GM11168 (cell line): ENCODE measurements around the gene METTL18.
"Not testable (repeated sequence)": the region's sequence is repeated elsewhere in the genome, so short reads cannot be mapped to it uniquely, and the experiment has no call there.

Source experiments
- in situ Hi-C: fragments of 300-500 bp; cut with MboI; formaldehyde crosslinking; loops from one replicate; pipeline ENCODE4 v1.12.0; 2022; ENCODE audit warnings: low sequenced_read_pairs; ENCODE audit not compliant: unreplicated experiment

METTL18 gene

DNA sequence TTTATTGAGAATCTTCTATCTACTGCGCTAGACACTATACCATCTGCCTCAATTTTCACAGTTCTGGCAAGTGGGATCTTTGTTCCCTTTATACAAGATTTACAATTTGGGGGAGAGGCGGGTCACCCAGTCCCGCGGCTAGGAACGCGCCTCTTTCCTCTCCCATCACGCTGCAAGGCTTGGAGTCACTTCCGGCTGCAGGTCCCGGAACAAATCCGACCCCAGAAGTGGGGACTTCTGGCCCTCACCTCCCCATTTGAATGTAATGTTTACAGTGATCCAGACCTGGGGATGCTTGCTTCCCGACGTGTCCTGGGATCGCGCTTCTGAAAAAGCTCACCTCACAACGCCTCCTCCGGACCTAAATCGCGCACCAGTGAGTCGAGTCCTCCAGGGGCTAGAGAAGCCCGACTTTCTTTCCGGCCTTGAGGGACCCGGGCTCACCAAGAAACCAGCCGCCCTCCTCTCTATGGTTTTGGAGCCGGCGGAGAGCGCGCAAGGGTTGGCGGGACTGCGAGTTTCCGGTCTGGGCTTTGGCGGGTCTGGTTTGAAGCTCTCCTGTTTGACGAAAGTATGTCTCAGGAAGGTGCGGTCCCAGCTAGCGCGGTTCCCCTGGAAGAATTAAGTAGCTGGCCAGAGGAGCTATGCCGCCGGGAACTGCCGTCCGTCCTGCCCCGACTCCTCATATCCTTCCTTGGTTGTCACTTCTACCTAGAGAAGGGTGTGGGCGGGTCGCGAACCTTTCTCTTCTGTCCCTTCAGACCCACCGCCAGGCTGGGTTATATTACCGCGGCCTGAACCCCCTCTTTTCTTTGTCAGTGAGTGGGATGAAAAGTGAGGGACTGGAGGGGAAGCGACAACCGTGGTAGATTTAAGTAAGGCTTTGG is at the start of gene METTL18:
Gene METTL18, minus strand, starts transcription at position 378 of the 887 bp plus-strand sequence. CDS start 1,212 bp downstream, outside the sequence.
- in situ Hi-C loops, result no loop called here

GRCh38 chr1:169838942-169839341 is 44.2 kb upstream of the METTL18 start:
- in situ Hi-C loops, result no loop called here

GRCh38 chr1:169836198-169836597 is 41.5 kb upstream of the METTL18 start:
- in situ Hi-C loops, result no loop called here

- in situ Hi-C loops, result no loop called here
Observed at GRCh38 chr1:169835647-169836046, 40.9 kb upstream of the METTL18 start.

DNA sequence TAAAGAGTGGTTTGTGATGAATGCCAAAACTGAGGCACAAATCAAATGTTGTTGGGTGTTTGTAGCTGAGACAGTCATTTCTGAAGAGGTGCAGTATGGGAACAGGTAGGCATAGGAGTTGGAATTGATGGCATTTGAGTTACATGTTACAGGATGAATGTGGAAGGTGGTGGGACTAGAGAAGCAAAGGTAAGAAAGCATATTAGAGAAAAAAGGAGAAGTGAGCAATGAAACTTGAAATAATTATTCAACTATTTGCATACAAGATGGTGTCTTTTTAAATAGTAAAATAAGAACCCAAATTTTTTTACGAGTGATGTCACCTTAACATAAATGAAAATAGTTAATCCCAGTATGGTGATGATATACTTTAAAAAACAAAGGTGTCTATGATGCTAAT is 40.2 kb upstream of the METTL18 start:
- in situ Hi-C loops, result no loop called here

DNA sequence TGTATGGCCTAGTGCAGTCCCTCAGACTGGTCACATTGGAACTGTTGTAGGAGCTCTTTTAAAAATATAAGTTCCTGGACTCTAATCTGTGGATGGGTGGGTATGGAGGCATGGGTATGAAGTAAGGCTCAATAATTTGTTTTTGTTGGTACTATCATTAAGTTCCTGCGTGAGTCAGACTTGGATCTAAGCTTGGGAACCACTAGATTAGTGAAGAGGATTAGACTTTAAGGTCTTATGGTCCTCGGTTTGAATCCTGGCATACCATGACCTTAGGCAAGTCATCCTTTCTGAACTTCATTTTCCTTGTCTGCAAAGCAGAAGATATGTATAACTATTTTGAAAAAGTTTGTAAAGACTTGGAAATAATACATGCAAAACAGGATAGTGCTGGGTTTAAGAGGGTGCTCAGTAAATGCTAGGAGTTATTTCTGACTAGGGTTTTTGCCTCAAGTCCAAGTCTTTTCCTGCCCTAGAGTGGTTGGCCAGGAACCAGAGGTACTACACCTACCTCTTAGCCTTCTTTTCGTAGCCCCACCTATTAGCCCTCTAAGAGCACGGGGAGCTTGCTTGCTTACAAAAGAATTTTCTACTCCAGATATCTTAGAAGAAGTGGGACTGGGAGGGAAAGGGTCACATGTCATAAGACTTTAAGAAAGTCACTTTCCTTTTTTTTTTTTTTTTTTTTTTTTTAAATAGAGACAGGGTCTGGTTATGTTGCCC is 38.6 kb upstream of the METTL18 start:
- in situ Hi-C loops, result no loop called here

GRCh38 chr1:169829671-169830070 is 35.0 kb upstream of the METTL18 start:
- in situ Hi-C loops, result no loop called here

DNA sequence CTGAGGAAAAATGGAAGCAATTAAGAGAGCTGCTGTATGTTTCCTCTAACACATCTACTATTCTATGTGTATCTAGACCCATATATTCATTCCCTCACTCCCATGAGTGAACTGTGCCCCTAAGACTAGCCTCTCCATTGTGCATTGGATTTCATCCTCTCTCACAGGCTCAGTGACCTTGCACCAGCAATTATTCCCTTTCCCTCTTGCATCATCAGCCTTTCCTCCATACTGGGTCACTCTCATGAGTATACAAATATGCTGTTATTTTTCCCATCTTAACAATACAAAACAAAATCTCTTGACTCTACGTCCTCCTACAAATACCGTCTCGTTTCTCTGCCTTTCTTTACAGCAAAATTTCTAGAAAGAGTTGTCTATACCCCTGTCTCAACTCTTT is 29.4 kb upstream of the METTL18 start:
- in situ Hi-C loops, result no loop called here

GRCh38 chr1:169821500-169821899 is 26.8 kb upstream of the METTL18 start:
- in situ Hi-C loops, result no loop called here

GRCh38 chr1:169816617-169817016 is 21.9 kb upstream of the METTL18 start:
- in situ Hi-C loops, result no loop called here

DNA sequence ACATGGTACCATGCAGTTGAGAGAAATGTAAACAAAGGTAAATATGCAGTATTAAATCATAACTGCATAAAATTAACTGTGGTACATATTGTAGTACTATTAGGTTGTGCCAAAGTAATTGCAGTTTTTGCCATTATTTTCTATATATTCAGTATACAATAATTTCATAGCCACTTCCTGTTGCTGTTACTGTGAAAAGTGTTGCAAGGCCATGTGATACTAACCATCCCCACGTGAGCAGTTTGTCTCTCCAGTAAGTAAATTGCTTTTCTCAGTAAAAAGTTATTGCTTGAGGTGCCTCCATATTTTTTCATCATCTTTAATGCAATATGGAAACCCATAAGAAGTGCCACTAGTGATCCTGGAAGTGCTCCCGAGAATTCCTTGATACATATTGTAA is 19.6 kb upstream of the METTL18 start:
- in situ Hi-C loops, result no loop called here

- in situ Hi-C loops, result no loop called here
Observed at GRCh38 chr1:169812131-169812530, 17.4 kb upstream of the METTL18 start.

- in situ Hi-C loops, result not testable (repeated sequence)
Observed at GRCh38 chr1:169811418-169812035, 16.8 kb upstream of the METTL18 start.

GRCh38 chr1:169809370-169810095 is 14.8 kb upstream of the METTL18 start:
- in situ Hi-C loops, result no loop called here

- in situ Hi-C loops, result no loop called here
Observed at GRCh38 chr1:169804941-169805340, 10.2 kb upstream of the METTL18 start.

- in situ Hi-C loops, result no loop called here
Observed at GRCh38 chr1:169802888-169803287, 8.2 kb upstream of the METTL18 start.

DNA sequence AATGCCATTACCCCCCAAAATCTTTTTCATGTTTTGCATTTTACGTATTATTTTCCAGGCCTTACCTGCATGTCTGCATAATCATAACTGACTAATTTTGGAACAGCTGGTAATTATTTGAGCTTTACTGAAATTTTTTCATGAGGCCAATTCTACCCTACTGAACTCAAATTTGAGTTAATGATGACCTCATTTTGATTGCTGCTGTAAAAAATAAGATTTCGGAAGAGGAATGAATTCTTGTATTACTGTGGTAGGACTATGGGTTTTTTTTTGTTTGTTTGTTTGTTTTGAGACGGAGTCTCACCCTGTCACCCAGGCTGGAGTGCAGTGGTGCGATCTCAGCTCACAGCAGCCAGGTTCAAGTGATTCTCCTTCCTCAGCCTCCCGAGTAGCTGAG is 2.6 kb upstream of the METTL18 start:
- in situ Hi-C loops, result no loop called here

DNA sequence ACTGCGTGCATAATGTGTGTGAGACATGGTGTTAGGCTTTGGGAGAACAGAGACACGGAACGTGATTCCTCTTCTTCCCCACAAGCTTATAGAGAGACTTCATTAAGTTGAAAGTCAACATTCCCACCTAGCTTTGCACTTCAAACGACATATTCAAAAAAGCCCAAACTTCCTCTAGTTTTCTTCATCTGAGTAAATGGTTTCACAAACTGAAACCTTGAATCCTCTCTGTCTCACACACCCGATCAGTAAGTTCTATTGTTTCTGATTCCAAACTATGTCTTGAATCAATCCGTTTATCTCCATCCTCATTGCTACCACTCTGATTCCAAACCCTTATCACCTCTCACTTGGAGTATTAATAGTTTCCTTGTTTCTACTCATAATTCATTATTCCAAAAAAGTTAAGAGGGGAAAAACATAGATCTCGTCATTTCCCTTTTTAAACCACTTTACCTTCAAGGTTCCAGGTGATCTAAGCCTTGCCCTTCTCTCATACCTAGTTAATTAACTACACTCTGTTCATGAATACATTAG is 1.6 kb upstream of the METTL18 start:
- in situ Hi-C loops, result no loop called here

DNA sequence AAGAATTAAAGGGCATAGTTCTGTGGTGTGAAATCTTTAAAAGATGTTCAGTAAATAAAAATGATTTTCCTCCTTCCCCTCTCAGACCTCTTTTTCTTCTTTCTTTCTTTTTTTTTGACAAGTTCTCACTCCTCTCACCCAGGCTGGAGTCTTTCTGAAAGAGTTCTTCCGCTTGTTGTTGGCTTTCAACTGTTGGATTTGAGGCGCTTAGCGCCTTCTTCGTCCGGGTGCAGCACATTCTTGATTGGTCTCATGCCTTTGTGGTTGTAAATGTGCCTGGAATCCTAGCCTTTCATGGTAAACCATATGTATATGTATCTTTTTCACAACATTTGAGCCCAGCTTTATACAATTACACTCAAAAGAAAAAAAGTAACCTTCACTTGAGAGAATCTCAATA is 980 bp upstream of the METTL18 start:
- in situ Hi-C loops, result no loop called here

DNA sequence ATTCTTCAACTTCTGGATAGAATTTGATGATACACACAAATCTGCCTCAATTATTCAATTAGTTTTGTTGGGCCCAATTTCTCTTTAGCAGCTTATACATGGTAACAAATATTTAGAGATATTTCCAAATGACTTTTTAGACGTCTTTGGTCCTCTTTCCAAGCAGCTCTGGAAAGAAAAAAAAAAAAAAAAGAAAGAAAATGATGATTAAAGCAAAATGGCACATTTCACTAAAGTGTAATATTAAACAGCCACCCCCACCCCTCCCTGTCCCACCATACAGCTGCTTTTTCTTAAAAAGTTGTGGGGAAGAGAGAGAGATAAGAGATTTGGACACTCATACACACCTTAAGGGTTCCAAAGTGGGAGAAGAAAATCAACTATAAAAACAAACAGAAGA is 977 bp downstream of the METTL18 start:
- in situ Hi-C loops, result no loop called here
